Hippocampal formation (tissue), 2 donors: ENCODE measurements around the gene NSMF.
A peak's percentile ranks its signal among the peaks of the same experiment; 100 is the strongest.

ENCODE experiments used
- DNase-seq, 2 donors: peaks; one replicate each; lab custom pipeline; 2025; lab: John Stamatoyannopoulos, UW

The NSMF gene

GRCh38 chr9:137459152-137459600 is at the start of gene NSMF:
Gene NSMF, minus strand, starts transcription at chr9:137459334. Its CDS starts 232 bp downstream, at chr9:137459102.
- peak; percentile 92 for DNase-seq

- DNase-seq: no peak
Observed at GRCh38 chr9:137506702-137507171, 47.6 kb upstream of the NSMF start.

GRCh38 chr9:137506274-137506673 is 47.1 kb upstream of the NSMF start:
- DNase-seq: no peak

- no peak for DNase-seq
Observed at GRCh38 chr9:137505421-137506140, 46.4 kb upstream of the NSMF start.

GRCh38 chr9:137504432-137504777 is 45.3 kb upstream of the NSMF start:
- no peak for DNase-seq

GRCh38 chr9:137502008-137502911 is 43.1 kb upstream of the NSMF start:
- DNase-seq: no peak

GRCh38 chr9:137501457-137501856 is 42.3 kb upstream of the NSMF start:
- DNase-seq: no peak

- no peak for DNase-seq
Observed at GRCh38 chr9:137500666-137501397, 41.7 kb upstream of the NSMF start.

GRCh38 chr9:137499858-137500661 is 40.9 kb upstream of the NSMF start:
- DNase-seq: no peak

- no peak for DNase-seq
Observed at GRCh38 chr9:137499416-137499815, 40.3 kb upstream of the NSMF start.

- DNase-seq: no peak
Observed at GRCh38 chr9:137498720-137499150, 39.6 kb upstream of the NSMF start.

- no peak for DNase-seq
Observed at GRCh38 chr9:137497921-137498719, 39.0 kb upstream of the NSMF start.

GRCh38 chr9:137496601-137497375 is 37.7 kb upstream of the NSMF start:
- no peak for DNase-seq

GRCh38 chr9:137494550-137495351 is 35.6 kb upstream of the NSMF start:
- DNase-seq: no peak

- no peak for DNase-seq
Observed at GRCh38 chr9:137494104-137494544, 35.0 kb upstream of the NSMF start.

GRCh38 chr9:137493364-137494103 is 34.4 kb upstream of the NSMF start:
- DNase-seq: no peak

GRCh38 chr9:137492464-137493363 is 33.6 kb upstream of the NSMF start:
- no peak for DNase-seq
